ENCODE measurements around the gene SLC17A1.

The SLC17A1 gene

DNA sequence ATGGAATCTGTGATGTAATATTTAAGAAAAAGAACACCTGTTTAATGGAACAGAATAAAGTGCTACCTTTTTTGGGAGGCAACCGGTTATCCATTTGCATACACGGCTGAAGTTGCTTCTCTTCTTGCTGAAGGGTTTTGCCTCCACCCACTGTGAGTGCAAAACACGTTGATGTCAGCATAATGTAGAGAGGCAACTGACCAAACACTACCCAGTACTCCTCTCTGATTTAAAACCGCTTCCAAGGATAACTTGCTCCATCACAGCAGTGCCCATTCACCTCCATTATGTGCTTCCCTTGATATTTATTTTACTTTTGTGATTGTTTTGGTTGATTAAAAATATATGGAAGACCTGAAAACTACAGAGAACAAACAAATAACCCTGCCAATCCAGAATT lies 1.4 kb downstream of the SLC17A1 start:
- no peak for DNase-seq

DNA sequence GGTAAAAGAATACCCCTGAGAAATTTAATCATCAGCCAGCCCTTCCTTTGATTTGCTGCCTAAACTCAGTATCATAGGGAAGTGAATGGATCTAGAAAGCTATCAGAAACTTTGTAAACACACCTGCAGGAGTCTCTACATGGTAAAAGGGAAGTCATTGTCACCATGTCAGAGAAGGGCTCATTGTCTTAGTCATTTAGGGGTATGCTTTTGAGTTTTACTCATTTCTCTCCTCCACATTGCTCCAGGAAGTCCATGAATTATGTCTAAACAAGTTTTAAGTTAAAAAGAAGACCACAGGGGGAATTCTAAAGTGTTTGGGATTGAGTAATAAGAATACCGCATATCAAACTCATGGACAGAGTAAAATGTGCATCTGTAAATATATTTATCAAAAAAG lies 2.5 kb downstream of the SLC17A1 start:
- no peak for DNase-seq

DNA sequence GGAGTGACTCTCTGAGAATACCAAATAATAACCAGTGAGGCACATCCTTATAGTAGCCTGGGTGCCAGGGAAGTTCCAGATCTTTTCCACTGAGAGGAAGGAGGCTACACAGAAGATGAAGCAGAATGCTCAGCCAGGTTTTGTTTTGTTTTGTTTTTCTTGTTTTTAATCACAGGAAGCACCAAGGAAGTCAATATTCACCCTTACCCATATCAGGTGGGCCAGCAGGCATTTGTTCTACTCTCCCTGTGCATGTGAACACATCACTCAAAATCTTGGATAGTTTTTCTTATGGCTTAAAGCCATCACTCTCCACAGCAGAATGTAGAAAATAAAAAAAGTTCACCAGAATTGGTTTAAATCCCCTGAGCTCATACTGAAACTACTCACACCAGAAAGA lies 10.5 kb downstream of the SLC17A1 start:
- no peak for DNase-seq

DNA sequence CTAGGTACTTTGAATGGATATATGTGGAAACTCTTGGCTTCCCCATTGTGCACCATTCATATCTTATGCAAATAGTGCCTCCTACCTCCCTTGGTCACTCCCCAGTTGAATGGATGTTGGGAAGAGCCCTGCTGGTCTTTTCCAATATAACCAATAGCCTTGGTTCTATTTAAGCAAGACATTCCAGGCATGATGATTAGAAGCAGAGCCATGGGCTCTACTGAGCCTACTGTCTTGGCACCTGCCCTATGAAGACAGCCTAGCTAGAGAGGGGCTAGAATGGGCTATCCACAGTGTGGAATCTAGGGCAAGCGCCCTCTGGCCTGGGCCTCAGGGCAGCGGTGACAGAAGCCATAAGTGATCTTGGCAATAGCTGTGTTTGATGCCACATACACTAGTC lies 15.6 kb downstream of the SLC17A1 start:
- no peak for DNase-seq

DNA sequence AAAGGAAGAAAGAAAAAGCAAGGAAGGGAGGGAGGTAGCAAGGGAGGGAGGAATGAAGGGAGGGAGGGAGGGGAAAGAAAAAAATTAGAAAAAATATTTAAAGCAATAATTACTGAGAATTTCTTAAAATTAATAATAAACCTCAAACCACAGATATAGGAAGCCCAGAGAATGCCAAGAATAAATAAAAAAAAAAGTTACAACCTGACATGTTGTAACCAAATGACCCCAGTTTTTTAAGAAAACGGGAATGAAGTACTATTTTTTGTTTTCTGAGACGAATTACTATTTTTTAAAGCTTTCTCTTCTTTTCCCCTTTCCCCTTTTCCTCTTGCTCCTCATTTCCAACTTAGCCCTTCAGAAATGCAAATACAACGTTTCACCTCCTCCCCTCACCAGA lies 16.7 kb downstream of the SLC17A1 start:
- no peak for DNase-seq

DNA sequence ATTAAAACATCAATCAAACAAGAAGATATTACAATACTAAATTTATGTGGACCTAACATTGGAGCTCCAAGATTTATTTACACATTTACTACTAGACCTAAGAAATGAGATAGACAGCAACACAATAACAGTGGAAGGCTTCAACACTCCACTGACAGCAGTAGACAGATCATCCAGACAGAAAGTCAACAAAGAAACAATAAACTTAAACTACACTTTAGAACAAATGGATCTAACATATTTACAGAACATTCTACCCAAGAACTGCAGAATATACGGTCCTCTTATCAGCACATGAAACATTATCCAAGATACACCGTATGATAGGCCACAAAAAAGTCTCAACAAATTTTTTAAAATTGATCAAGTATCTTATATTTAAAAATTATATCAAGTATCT lies 27.0 kb downstream of the SLC17A1 start:
- DNase-seq: no peak

DNA sequence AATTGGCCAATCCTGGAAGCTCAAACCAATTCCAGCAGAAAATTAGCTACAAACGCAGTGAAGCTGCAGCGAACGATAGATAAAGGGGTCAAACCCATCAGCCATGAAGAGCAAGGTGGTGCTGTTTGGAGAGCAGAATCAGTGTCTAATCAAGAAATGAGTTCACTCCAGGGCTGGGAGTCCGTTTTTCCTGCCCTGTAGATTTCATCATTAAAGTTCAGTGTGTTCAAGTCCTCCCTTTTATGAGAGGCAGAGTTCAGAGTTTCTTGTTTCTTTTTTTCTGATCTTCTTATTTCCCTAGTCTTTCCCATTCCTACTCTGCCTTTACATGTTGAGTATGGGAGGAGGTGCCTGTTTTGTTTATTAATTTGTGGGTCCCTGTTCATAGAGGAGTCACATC lies 30.4 kb downstream of the SLC17A1 start:
- no peak for DNase-seq

DNA sequence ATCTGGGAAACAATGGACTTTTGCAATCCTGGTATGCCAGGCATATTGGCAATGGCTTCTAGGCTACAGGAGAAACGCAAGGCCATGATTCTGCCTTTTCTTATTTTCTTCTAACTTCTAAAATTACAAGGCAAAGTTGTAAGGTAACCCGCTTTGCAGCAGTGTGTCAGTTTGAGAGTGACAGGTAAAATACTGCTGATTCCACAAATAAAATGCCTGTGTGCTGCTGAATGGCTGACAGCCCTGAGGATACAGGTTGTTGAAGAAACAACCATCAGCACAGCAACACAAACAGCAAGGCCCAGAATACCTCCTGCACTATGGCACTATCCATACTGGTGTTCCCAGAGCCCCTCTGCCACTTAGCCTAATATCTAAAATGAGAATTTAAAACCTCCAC lies 37.1 kb downstream of the SLC17A1 start:
- no peak for DNase-seq

DNA sequence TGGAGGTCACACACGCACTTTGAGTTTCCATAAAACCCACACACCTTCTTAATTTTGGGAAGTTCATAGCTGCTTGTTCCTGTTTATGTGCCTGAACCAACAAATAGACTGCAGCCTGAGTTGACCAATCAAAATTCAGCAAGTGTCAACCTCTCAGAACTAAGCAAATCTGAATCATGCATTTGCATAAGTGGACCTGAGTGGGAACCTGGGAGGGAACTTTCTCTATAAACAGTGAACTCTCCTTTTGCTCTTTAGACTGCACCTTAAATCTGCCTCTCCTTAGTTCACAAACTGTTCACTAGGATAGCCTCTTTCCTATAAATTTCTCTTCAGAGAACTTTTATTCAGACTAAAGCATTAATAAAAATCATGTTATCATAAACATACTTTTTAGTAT lies 37.9 kb downstream of the SLC17A1 start:
- DNase-seq: no peak

DNA sequence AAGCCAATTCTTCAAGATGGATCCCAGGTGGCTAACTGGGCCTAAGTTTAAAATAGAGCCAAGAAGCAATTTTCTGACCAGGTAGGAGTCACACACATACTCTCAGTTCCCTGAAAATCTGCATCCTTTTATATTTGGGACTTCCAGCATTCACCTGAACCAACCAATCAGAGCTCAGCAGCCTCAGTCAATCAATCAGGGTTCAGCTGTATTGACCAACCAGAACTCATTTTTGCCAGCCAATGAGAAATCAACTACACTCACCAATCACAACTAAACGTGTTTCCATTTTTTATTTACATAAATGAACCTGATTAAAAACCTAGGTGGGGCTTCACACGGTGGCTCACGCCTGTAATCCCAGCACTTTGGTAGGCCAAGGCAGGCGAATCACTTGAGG lies 39.8 kb downstream of the SLC17A1 start:
- no peak for DNase-seq

DNA sequence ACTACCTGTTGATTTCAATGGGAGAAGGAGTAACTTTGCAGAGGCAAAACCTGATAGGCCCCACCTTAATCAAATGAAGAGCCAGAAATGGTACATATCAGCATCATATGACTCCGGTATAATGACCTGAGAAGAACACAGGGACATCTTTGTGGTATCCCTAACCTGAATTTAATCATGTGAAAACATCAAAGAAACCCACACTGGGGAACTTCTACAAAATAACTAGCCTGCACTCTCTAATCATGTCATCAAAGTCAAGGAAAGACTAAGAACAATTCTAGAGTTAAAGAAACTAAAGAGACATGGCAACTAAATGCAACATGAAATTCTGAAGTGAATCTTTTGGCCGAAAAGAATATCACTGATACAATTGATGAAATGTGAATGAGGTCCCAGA lies 42.4 kb downstream of the SLC17A1 start:
- DNase-seq: no peak

DNA sequence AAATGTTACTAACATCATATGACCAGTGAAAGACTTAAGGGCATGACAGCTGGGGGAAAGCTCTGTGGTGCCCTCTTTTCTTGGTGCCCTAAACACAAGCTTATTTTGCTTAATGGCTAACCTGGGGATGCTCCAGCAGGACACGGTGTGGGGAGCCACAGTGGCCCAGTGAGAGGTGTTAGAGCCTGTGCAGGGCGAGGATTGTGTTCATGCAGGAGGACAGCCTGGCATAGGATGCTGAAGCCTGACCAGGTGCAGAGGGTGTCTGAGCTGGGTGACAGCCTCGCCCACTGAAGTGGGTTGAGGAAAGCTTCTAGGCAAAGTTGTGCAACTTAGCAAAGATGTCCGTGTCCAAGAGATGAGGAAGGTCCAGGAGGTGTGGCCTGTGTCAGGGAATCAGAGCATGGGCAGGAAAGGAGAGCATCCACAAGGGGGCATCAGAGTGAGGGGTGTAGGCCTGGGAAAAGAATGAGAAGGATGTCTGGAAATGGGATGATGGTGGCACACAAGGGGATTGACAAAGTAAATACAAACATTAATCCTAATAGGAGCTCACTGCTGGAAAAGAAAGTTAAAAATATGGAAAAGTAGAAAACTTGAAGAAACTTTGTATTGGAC lies 43.4 kb downstream of the SLC17A1 start:
- DNase-seq: peak; percentile 2

DNA sequence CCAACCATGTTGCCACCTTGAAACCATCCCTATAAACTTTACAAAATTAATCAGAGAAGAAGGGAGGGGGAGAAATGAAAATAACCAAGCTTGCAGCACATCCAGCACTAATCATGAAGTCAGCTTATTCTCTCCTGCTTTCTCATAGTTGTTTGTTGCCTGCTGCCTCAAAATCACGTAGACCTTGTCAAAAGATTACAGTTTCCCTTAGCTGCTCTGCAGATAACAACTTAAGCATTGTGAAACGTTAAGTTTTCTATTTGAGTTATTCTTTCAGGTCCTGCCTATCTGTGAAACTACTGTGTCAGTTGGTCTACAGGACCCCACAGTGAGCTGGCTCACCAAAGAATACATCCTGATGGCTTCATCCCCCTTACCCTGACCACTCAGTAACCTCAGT lies 44.4 kb downstream of the SLC17A1 start:
- no peak for DNase-seq

DNA sequence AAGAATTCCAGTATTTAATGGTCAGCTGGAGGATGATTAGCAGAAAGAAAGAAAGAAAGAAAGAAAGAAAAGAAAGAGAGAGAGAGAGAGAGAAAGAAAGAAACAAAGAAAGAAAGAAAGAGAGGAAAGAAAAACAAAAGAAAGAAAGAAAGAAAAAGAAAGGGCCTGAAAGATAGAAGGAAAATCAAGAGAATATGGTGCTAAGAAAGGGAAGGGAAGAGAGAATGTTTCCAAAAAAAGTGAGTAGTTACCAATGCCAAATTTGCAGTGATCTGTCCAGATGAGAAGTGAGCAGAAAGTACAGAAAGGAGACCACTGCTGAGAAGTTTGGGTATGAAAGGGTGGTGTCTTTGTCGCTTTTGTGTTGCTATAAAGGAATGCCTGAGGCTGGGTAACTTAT lies 50.7 kb downstream of the SLC17A1 start:
- DNase-seq: no peak

DNA sequence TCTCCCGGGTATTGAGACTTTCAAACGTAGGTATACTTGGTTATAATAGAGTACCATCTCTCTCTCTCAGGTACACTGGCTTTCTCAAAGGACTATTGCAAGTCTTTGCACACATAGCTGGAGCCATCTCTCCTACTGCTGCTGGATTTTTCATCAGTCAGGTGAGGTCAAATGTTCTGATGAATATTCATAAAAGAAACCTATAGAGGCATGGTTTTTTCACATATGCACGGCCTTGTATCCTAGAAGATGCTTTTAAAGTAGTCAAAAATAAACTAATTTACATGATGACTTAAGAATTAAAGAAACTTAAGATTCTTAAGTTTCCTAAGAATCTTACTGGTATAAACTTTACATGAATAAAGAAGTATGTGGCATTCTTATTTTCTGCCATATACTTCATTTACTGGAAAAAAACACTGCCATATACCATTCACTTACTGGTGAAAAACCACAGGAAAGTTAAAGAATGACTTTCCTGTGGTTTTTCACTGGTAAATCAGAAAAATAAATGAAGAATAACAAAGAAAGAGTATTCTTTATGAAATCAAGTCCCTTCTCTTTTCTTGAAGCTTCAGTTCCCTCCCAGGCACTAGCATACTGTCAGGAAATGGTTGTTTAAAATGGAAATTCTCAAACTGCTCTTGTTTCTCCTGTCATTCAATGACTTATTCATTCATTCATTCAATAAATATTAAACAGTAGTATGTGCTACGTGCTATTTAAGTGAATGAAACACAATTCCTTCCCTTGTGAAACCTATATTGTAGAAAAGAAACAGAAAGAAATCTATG lies 53.8 kb downstream of the SLC17A1 start:
- DNase-seq: no peak

DNA sequence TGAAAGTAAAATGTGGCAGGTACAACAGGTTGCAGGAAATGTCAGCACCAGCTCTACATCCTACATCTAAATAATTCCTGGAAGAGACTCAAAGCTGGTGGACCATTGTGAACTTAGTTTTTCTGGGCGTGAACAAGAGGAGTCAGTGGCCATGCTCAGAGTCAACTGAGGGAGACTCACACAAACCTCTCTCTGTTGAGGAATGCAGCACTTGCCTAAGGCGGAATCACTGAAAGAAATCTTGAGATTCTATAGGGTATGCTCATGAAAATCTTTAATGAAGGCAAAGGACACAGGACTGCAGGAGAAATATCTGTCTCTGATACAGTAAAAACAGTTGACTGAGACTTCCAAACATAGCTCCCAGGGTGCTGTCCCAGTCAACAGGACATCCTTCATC lies 54.8 kb downstream of the SLC17A1 start:
- no peak for DNase-seq

DNA sequence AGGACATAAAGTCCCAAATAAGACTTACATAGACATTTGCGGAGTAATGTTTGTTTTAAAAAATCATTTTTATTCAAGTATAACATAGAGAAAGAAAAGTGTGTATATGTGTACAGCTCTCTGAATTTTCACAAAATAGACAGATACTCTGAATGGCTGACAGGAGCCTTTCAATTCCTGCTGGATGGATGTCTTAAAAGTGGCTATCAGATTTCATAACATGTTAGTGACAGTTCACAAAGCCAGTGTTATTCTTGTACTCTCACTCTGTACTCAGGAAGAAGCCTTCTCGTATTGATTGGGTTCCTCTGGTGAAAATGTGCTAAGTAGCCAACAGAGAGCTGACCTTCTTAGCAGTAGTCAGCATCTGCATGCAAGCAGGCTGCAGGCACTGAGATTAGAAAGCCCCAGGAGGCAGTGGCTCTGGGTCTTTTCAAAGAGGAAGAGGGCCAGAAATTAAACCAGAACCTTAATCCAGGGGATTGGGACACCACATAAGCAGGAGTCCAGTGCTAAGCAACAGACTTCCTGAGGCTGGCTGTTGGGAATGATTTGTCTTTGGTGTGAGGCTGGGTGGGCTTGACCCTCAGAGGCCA lies 57.6 kb downstream of the SLC17A1 start:
- DNase-seq: no peak

DNA sequence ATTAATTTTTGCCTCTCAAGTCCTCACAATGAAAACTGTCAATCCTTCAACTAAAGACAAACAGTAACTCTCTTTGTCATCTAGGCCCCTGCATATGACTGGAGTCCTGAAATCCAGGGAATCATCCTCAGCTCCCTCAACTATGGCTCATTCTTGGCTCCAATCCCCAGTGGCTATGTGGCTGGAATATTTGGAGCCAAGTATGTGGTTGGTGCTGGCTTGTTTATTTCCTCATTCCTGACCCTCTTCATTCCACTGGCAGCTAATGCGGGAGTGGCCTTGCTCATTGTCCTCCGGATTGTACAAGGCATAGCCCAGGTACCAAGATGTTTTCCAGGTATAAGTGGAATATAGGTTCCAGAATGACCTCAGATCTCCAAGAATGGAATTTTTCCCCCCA lies 61.9 kb downstream of the SLC17A1 start:
- DNase-seq: no peak

DNA sequence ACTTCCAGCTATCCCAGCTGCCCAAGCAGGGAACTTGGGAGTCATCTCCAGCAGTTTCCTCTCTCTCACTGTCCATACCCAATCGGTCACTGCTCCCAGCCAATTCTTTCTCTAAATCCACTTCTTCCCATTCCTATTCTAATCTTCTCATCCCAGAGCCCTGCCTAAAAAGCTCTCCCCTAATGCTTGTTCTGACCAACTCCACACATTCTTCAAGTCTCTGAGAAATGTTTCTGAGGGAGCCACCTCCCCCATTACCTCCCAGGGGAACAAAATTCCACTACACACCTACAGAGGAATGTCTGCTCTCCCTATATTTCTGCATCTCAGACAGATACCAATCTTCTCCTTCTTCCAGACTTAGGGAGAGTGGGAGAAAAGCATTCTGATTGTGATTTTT lies 63.3 kb downstream of the SLC17A1 start:
- DNase-seq: no peak

DNA sequence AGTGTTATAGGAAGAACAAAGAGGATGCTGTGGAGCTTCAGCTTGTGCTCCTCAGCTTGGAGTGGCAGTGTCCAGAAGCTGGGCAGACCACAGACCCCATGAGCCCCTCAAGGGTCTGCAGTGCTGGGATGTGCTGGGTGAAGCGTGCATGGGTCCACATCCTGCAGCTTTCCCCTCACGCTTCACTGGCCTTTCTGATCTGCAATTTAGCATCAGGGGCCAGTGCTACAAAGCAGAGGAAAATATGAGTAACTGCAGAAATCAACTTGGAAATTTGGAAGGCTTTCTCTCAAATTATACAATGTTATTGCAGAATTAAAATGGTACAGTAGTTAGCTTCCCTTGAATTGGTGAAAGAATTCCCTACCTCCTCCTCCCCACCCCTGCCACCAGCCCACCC lies 67.2 kb downstream of the SLC17A1 start:
- no peak for DNase-seq

DNA sequence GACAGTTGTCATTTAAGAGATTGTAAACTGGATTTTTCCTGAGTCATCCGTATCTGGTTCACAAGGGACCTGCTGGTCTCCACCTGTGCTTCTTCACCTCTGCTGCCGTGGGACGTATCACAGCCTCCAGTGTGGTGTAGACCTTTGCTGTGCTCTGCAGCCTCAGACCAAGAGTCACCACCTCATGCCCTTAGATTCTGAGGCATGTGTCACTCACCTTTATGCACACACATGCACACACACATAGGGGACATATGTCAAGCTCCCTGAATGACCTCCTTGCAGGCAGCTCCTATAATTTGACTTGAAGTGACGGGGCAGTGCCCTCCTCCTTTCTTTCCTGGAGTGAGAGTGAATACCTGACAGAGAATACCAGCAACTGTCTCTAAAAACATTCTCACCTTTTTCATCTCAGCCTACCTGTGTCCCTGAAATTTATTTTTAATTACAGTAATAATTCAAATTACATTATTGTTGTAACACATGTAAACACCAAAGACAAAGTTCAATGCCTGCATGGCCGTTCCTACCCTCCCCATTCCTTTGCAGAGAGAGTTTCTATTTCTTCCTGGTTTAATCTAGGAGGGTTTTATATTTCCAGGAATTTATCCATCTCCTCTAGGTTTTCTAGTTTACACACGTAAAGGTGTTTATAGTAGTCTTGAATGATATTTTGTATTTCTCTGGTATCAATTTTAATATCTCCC lies 73.8 kb downstream of the SLC17A1 start:
- no peak for DNase-seq

DNA sequence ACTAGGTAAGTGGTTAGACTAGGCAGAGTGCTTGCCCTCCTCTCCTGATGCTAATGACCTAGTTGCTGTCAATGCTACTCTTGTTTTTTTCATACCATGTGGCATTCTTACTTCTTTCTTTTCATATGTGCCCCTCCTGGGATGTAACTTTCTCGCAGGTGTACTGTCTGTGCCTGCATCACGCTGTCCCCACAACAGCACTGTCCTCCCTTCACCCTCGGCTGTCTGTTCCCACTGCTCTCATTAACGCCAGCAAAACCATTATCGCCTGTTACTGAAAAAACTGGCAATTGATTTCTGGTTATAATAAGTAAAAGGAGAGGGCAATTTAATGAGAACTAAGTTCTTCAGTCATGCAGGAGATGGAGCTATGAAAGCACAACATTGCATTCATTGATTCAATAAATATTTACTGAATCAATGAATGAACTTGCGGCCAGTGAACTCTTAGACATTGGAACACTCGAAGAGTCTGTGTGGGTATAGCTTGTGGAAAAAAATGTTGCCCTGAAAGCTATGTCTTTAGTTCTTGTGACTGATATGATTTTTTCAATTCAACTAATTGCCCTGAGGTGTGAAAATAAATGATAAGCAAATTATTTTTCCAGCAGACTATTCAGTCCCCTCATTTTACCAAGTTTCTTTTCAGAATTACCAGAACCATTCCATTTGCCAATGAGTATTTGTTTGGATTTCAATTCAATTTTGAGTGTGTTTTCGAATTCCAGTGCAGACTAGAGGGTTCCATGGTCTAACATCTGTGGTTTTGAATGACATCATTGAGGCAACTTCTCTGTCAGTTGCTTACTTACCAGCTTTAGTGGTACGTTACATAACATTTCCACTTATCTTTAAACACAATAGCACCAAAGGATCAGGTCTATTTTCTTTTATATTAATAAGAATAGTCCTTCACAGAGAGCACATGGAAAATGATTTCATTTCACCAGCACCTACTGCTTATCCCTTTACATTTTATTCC lies 75.2 kb downstream of the SLC17A1 start:
- DNase-seq: no peak

DNA sequence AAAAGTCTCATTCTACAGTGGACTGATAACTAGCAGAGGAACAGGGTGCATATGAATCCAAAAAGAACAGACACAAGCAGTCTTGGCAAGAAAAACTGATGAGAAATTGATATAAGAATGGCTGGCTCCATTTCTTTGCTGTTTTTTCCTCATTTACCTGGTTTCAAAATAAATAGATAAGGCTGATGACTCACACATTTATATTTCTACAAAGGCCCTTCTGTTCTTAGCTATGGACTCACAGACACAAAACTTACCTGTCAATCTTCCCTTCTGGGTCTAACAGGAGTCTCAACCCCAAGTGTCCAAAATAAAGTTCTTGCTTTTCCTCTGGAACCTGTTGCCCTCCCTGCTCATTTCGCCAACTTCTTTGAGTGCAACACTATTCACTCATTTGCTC lies 76.4 kb downstream of the SLC17A1 start:
- DNase-seq: no peak

Measured in midbrain (tissue), 1 donor.